GM12878 (cell line): ENCODE data around the gene SH3BGRL2. TPM values are rescaled to one million over a fixed set of nuclear protein-coding genes. Genes with fewer than 3 reads are reported as not detected.

Experiments used
- ATAC-seq: fragments of 200-7000 bp; cut with Tn5 transposase; 3 replicates; pipeline ENCODE4 v1.9.1; 2020; ENCODE audit warnings: mild to moderate bottlenecking, moderate library complexity
- BruUV-seq: library from RNA; stranded (reverse); fragments of 400-500 nt; replicated peaks from 2 replicates; lab custom pipeline; 2021; lab: Mats Ljungman, UMichigan
- CTCF ChIA-PET: fragments of 300-600 bp; sonication (Branson Sonifier 250); formaldehyde crosslinking; extraction: SDS; loops from one replicate; lab custom pipeline; 2021; ENCODE audit warnings: inconsistent platforms; lab: Yijun Ruan, JAX
- POLR2A ChIA-PET: fragments of 350-600 bp; formaldehyde crosslinking; extraction: SDS; loops from one replicate; lab custom pipeline; 2021; ENCODE audit warnings: inconsistent platforms; lab: Charles Lee
- RAD21 ChIA-PET: fragments of 300-600 bp; sonication (Branson Sonifier 250); formaldehyde crosslinking; loops from one replicate; lab custom pipeline; 2023; ENCODE audit warnings: antibody characterized with exemption; ENCODE audit not compliant: unreplicated experiment; lab: Charles Lee
- SMC1A ChIA-PET: fragments of 300-600 bp; sonication (Branson Sonifier 250); formaldehyde crosslinking; loops from one replicate; lab custom pipeline; 2023; ENCODE audit not compliant: unreplicated experiment, uncharacterized antibody; lab: Charles Lee
- DNase-seq: peaks from one replicate; pipeline ENCODE4 v3.0.0-alpha.2; 2011; ENCODE audit warnings: low read depth, low spot score
- FAIRE-seq: peaks from 3 replicates; lab custom pipeline; 2011; peaks lifted over from hg19 to GRCh38; lab: Jason Lieb, UNC
- H2AFZ ChIP-seq: 2 replicates; pipeline ENCODE4 v1.6.0; 2011; ENCODE audit warnings: low read depth, low read length, control low read depth; ENCODE audit not compliant: control insufficient read depth
- H3K27ac ChIP-seq: 2 replicates; pipeline ENCODE4 v1.5.1; 2011; ENCODE audit warnings: control low read depth; ENCODE audit not compliant: control insufficient read depth, insufficient read depth
- H3K27me3 ChIP-seq, 2 experiments: replicated peaks in 1 of 2; 2 replicates each; pipeline versions ENCODE4 v1.6.0 to v1.6.1; 2011; ENCODE audit warnings: low read length in 1 of 2; ENCODE audit not compliant: control insufficient read depth in 2 of 2, insufficient read depth in 2 of 2
- H3K36me3 ChIP-seq, 2 experiments: 2 replicates each; pipeline ENCODE4 v1.5.1; 2011; ENCODE audit warnings: low read length in 1 of 2; ENCODE audit not compliant: control insufficient read depth in 2 of 2, insufficient read depth in 2 of 2
- H3K4me1 ChIP-seq: 2 replicates; pipeline ENCODE4 v1.6.1; 2011; ENCODE audit warnings: mild to moderate bottlenecking, low read length, moderate library complexity, mixed read lengths; ENCODE audit not compliant: control insufficient read depth, insufficient read depth
- H3K4me2 ChIP-seq: 2 replicates; pipeline ENCODE4 v1.6.0; 2011; ENCODE audit warnings: control low read depth; ENCODE audit not compliant: control insufficient read depth, insufficient read depth
- H3K4me3 ChIP-seq: fragments of 200-600 bp; sonication (generic); 2 replicates; pipeline ENCODE4 v1.5.1; 2016
- H3K79me2 ChIP-seq: 2 replicates; pipeline ENCODE4 v1.6.0; 2011; ENCODE audit warnings: low read length; ENCODE audit not compliant: control insufficient read depth, insufficient read depth
- H3K9ac ChIP-seq: 2 replicates; pipeline ENCODE4 v1.8.0; 2011; ENCODE audit warnings: low read length, control low read depth, mixed read lengths; ENCODE audit not compliant: control insufficient read depth, insufficient read depth
- H3K9me3 ChIP-seq: replicated peaks from 3 replicates; pipeline ENCODE4 v1.5.1; 2011; ENCODE audit warnings: mild to moderate bottlenecking, low read length; ENCODE audit not compliant: control insufficient read depth, insufficient read depth
- H4K20me1 ChIP-seq: 2 replicates; pipeline ENCODE4 v1.6.0; 2011; ENCODE audit not compliant: control insufficient read depth, insufficient read depth
- CHD4 ChIP-seq: fragments of 200-600 bp; sonication (generic); IDR thresholded peaks from 2 replicates; pipeline ENCODE4 v1.6.1; 2016; ENCODE audit warnings: mild to moderate bottlenecking
- EGR1 ChIP-seq, 2 experiments: IDR thresholded peaks; 1 replicate in 1 of 2; 2 replicates in 1 of 2; pipeline ENCODE4 v1.6.1; 2011 to 2012; ENCODE audit warnings: low read depth in 2 of 2, low read length in 2 of 2, borderline replicate concordance in 1 of 2, mild to moderate bottlenecking in 1 of 2, moderate library complexity in 1 of 2
- ESRRA ChIP-seq: IDR thresholded peaks from 2 replicates; pipeline ENCODE4 v1.6.1; 2012; ENCODE audit warnings: mild to moderate bottlenecking, low read length, improper control_type of control experiment
- FOXM1 ChIP-seq: IDR thresholded peaks from 2 replicates; pipeline ENCODE4 v1.6.1; 2012; ENCODE audit warnings: low read depth, mild to moderate bottlenecking, inconsistent platforms, low read length, moderate library complexity
- GABPA ChIP-seq: IDR thresholded peaks from 2 replicates; pipeline ENCODE4 v1.6.1; 2014; ENCODE audit warnings: antibody characterized with exemption, low read depth, mild to moderate bottlenecking, inconsistent platforms
- JUNB ChIP-seq: IDR thresholded peaks from 2 replicates; pipeline ENCODE4 v1.6.1; 2016; ENCODE audit warnings: antibody characterized with exemption, mild to moderate bottlenecking
- NFIC ChIP-seq: IDR thresholded peaks from 2 replicates; pipeline ENCODE4 v1.6.1; 2012; ENCODE audit warnings: low read depth, mild to moderate bottlenecking, inconsistent platforms, low read length, moderate library complexity
- NFYB ChIP-seq: IDR thresholded peaks from 2 replicates; pipeline ENCODE4 v1.6.1; 2011; ENCODE audit warnings: low read depth, mild to moderate bottlenecking, low read length, improper control_type of control experiment, moderate library complexity; ENCODE audit not compliant: insufficient read depth
- NRF1 ChIP-seq: conservative IDR thresholded peaks from 2 replicates; pipeline ENCODE4 v1.6.1; 2011; ENCODE audit warnings: mild to moderate bottlenecking, low read depth, low read length, improper control_type of control experiment
- PKNOX1 ChIP-seq: fragments of 450-650 bp; IDR thresholded peaks from 2 replicates; pipeline ENCODE4 v1.6.1; 2016; ENCODE audit warnings: mild to moderate bottlenecking
- POLR2A ChIP-seq: IDR thresholded peaks from 2 replicates; pipeline ENCODE4 v1.6.1; 2011; ENCODE audit warnings: low read depth, mild to moderate bottlenecking, low read length
- SP1 ChIP-seq: IDR thresholded peaks from one replicate; pipeline ENCODE4 v1.6.1; 2011; ENCODE audit warnings: low read depth, low read length
- TAF1 ChIP-seq: IDR thresholded peaks from 2 replicates; pipeline ENCODE4 v1.6.1; 2011; ENCODE audit warnings: mild to moderate bottlenecking, low read depth, low read length, borderline replicate concordance
- TCF7 ChIP-seq: IDR thresholded peaks from 2 replicates; pipeline ENCODE4 v1.6.1; 2014; ENCODE audit warnings: antibody characterized with exemption, borderline replicate concordance
- ZNF622 ChIP-seq: fragments of 450-650 bp; IDR thresholded peaks from 2 replicates; pipeline ENCODE4 v1.6.1; 2017; ENCODE audit warnings: mild to moderate bottlenecking, inconsistent platforms
- ZZZ3 ChIP-seq: IDR thresholded peaks from 2 replicates; pipeline ENCODE4 v1.6.1; 2011; ENCODE audit warnings: low read depth; ENCODE audit not compliant: control insufficient read depth, insufficient read length
- WGBS: methylation state at CpG from one replicate; pipeline ENCODE4 v1.1.6; 2016; ENCODE audit warnings: low lambda C conversion rate; ENCODE audit not compliant: insufficient replicate concordance, insufficient coverage; ENCODE audit errors: missing lambda C conversion rate; 5-methylcytosine and 5-hydroxymethylcytosine counted together
- in situ Hi-C: fragments of 300-500 bp; cut with MboI; formaldehyde crosslinking; loops from 9 replicates; pipeline ENCODE4 v1.14.3; 2018; ENCODE audit warnings: mixed read lengths
- intact Hi-C: fragments of 100-400 bp; cut with micrococcal nuclease; formaldehyde crosslinking; loops from one replicate; pipeline ENCODE4 v1.14.2; 2022; ENCODE audit not compliant: unreplicated experiment
- polyA plus RNA-seq, 11 experiments: library from polyadenylated mRNA; depleted of rRNA in 4 of 11; unstranded in 6 of 11; stranded (reverse) in 5 of 11; fragments of >200 nt; fragmentation: Nextera tagmentation in 4 of 11; fragmentation: Illumina TruSeq in 1 of 11; extraction: Ambion mirVana in 4 of 11; extraction: Trizol in 1 of 11; gene quantifications; 1 replicate in 1 of 11; 2 replicates in 10 of 11; pipeline versions ENCODE4 v1.2.1 to v1.2.3, GENCODE V29; 2011 to 2016; ENCODE audit warnings: inconsistent platforms in 2 of 11, missing spikeins in 2 of 11, low read depth in 1 of 11
- total RNA-seq, 4 experiments: library from RNA; depleted of rRNA in 3 of 4; stranded (reverse); fragments of >200 nt in 3 of 4; fragmentation: Illumina TruSeq in 1 of 4; extraction: Trizol in 1 of 4; gene quantifications; 2 replicates each; pipeline versions ENCODE4 v1.2.1 to v1.2.3, GENCODE V29; 2013 to 2021

Gene SH3BGRL2
- total and polyA plus RNA-seq, 10 of the 15 experiments (the other 5 are each of a cell fraction or from before 2014, with no cell fraction given): 0.03 to 0.37 (median 0.21) TPM

DNA sequence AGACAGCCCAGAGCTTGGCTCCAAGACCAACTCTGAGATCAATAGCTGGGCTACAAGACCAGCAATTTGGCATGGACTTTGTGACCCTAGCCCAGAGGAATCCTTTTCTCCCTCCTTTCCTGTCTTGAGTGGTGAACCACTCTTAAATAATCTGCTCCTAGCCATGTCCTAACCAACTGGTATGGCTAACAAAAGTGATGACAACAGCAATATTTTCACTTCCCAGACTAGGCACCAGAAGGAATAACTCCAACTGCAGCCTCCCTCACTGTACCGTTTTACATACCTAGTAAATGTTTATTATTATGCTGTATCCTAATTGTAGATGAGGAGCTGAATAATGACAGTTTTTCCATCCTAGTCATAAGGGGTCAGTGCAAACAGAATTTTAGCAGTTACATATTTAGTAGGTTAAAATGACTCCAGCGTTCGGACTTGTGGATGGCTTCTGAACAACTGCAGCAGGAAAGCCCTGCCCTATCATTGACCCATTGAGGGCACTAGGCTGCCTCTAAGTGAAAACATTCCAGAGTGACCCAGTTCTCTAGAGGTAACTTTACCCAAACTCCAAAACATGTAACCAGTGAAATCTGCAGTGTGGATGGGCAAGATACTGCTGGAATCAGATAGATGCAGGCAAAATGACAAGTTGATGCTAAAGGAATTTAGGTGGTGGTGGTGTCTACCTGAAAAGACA, 77.1 kb downstream of the SH3BGRL2 start:
- ChIA-PET CTCF (no interaction called here), RAD21 (no interaction called here)
- H3K27me3 ChIP-seq: no peaks in the 10 kb centered on the region

More for the DNA sequence above, 77.1 kb downstream of the SH3BGRL2 start:
- intact Hi-C loops (no loop called here), in situ Hi-C loops (no loop called here)
- H3K4me2 ChIP-seq: no peak overlapping the region
- H3K4me3 ChIP-seq: no peak overlapping the region
- SMC1A ChIA-PET: no interaction called here
- FAIRE-seq: no peak
- no peak overlapping the region for H3K27ac ChIP-seq
- H3K9ac ChIP-seq: no peak overlapping the region
- BruUV-seq: no TSS peak
- H2AFZ ChIP-seq: no peak overlapping the region
- TF ChIP-seq POLR2A (no peak), NFIC (no peak), CHD4 (no peak), GABPA (no peak), FOXM1 (no peak), ZZZ3 (no peak), SP1 (no peak), NFYB (no peak), PKNOX1 (no peak), TCF7 (no peak), TAF1 (no peak), EGR1 (IDR thresholded peaks at IDR 0.05; ENCODE audit: borderline replicate concordance in 1 of 2, low read depth in 2 of 2, low read length in 2 of 2) (no peak), JUNB (no peak), ESRRA (no peak), ZNF622 (no peak), NRF1 (no peak)
- TF ChIP-seq, all 136 proteins: peak for 0
- Histone ChIP-seq H3K79me2 (no peaks in the 10 kb centered on the region), H3K9me3 (no peaks in the 10 kb centered on the region), H3K36me3 (no peaks in the 10 kb centered on the region), H3K4me1 (no peaks in the 10 kb centered on the region), H4K20me1 (no peaks in the 10 kb centered on the region)
- POLR2A ChIA-PET: no interaction called here
- 62% methylated on average over 3 of the region's 3 CpGs for WGBS
- ATAC-seq (no peak), DNase-seq (no peak)
